IPS-20b (cell line): ENCODE data around the gene LAG3.
A peak's percentile ranks its signal among the peaks of the same experiment; 100 is the strongest.

Experiments
- H3K27ac ChIP-seq: one replicate; pipeline ENCODE4 v1.5.1; 2013; ENCODE audit warnings: low read length
- H3K27me3 ChIP-seq: 2 replicates; pipeline ENCODE4 v1.6.1; 2013; ENCODE audit warnings: mild to moderate bottlenecking, low read length, inconsistent platforms; ENCODE audit not compliant: insufficient read depth
- H3K36me3 ChIP-seq: 2 replicates; pipeline ENCODE4 v1.6.1; 2013; ENCODE audit warnings: low read depth, mild to moderate bottlenecking, inconsistent platforms, low read length, moderate library complexity; ENCODE audit not compliant: insufficient read depth
- H3K4me1 ChIP-seq: 2 replicates; pipeline ENCODE4 v1.6.1; 2013; ENCODE audit warnings: mild to moderate bottlenecking, control low read depth, inconsistent platforms, low read length, moderate library complexity; ENCODE audit not compliant: insufficient read depth
- H3K4me3 ChIP-seq: 2 replicates; pipeline ENCODE4 v1.5.1; 2013; ENCODE audit warnings: mild to moderate bottlenecking, low read length, inconsistent platforms
- H3K9ac ChIP-seq: 2 replicates; pipeline ENCODE4 v1.6.1; 2013; ENCODE audit warnings: low read depth, mild to moderate bottlenecking, inconsistent platforms, low read length, moderate library complexity
- H3K9me3 ChIP-seq: 2 replicates; pipeline ENCODE4 v1.6.1; 2013; ENCODE audit warnings: mild to moderate bottlenecking, low read depth, low read length, inconsistent platforms; ENCODE audit not compliant: insufficient read depth

The LAG3 gene

GRCh38 chr12:6768437-6768914 lies 3.8 kb upstream of the LAG3 start:
- peak overlapping the region; percentile 90; the same call in 1 of the 2 replicates for H3K9ac ChIP-seq
- H3K9me3 ChIP-seq = no peaks in the 10 kb centered on the region
- H3K27ac ChIP-seq = peak overlapping the region; percentile 81
- peak overlapping the region; percentile 98 for H3K4me3 ChIP-seq
- H3K4me1 ChIP-seq = peaks cover 31% of the 10 kb centered on the region; the same call in 1 of the 2 replicates
- peaks cover 26% of the 10 kb centered on the region for H3K36me3 ChIP-seq
- peaks cover 24% of the 10 kb centered on the region for H3K27me3 ChIP-seq

GRCh38 chr12:6768990-6769389 lies 3.3 kb upstream of the LAG3 start:
- Histone ChIP-seq H3K27me3 (peaks cover 29% of the 10 kb centered on the region), H3K36me3 (peaks cover 26% of the 10 kb centered on the region), H3K9me3 (no peaks in the 10 kb centered on the region), H3K4me1 (peaks cover 28% of the 10 kb centered on the region; the same call in 1 of the 2 replicates), H3K27ac (peak overlapping the region; percentile 81), H3K9ac (peak overlapping the region; percentile 90; the same call in 1 of the 2 replicates), H3K4me3 (peak overlapping the region; percentile 98)

GRCh38 chr12:6769666-6770065 lies 2.7 kb upstream of the LAG3 start:
- Histone ChIP-seq H3K4me1 (peaks cover 27% of the 10 kb centered on the region; the same call in 1 of the 2 replicates), H3K4me3 (peak overlapping the region; percentile 98), H3K9me3 (no peaks in the 10 kb centered on the region), H3K36me3 (peaks cover 26% of the 10 kb centered on the region), H3K27ac (peak overlapping the region; percentile 81), H3K27me3 (peaks cover 36% of the 10 kb centered on the region), H3K9ac (peak overlapping the region; percentile 70; the same call in 1 of the 2 replicates)

- Histone ChIP-seq H3K9ac (no peak overlapping the region), H3K36me3 (peaks cover 26% of the 10 kb centered on the region), H3K27ac (no peak overlapping the region), H3K27me3 (peaks cover 40% of the 10 kb centered on the region), H3K4me1 (peaks cover 24% of the 10 kb centered on the region; the same call in 1 of the 2 replicates), H3K4me3 (no peak overlapping the region), H3K9me3 (no peaks in the 10 kb centered on the region)
Measured at GRCh38 chr12:6770094-6770493, 2.2 kb upstream of the LAG3 start.

GRCh38 chr12:6770600-6770999 lies 1.7 kb upstream of the LAG3 start:
- H3K4me3 ChIP-seq = no peak overlapping the region
- no peak overlapping the region for H3K9ac ChIP-seq
- H3K4me1 ChIP-seq = peaks cover 19% of the 10 kb centered on the region; the same call in 1 of the 2 replicates
- peaks cover 41% of the 10 kb centered on the region for H3K27me3 ChIP-seq
- peaks cover 26% of the 10 kb centered on the region for H3K36me3 ChIP-seq
- H3K27ac ChIP-seq = no peak overlapping the region
- H3K9me3 ChIP-seq = no peaks in the 10 kb centered on the region

GRCh38 chr12:6771091-6771495 lies 1.2 kb upstream of the LAG3 start:
- no peak overlapping the region for H3K27ac ChIP-seq
- H3K27me3 ChIP-seq = peaks cover 41% of the 10 kb centered on the region
- 0 out of 2 replicates have a peak overlapping the region, but pooled peaks have one; percentile 32 for H3K9ac ChIP-seq
- peaks cover 26% of the 10 kb centered on the region for H3K36me3 ChIP-seq
- H3K4me3 ChIP-seq = no peak overlapping the region
- H3K9me3 ChIP-seq = no peaks in the 10 kb centered on the region
- peaks cover 19% of the 10 kb centered on the region; the same call in 1 of the 2 replicates for H3K4me1 ChIP-seq

- Histone ChIP-seq H3K4me3 (no peak overlapping the region), H3K27me3 (peaks cover 45% of the 10 kb centered on the region)
Measured at GRCh38 chr12:6771509-6772330, 600 bp upstream of the LAG3 start.

GRCh38 chr12:6772726-6773589 lies 638 bp downstream of the LAG3 start:
- Histone ChIP-seq H3K4me3 (peak overlapping the region; percentile 61), H3K9ac (no peak overlapping the region), H3K27ac (no peak overlapping the region), H3K4me1 (peaks cover 23% of the 10 kb centered on the region; the same call in 1 of the 2 replicates), H3K9me3 (no peaks in the 10 kb centered on the region), H3K36me3 (peaks cover 26% of the 10 kb centered on the region), H3K27me3 (peaks cover 57% of the 10 kb centered on the region)

More at GRCh38 chr12:6771509-6772330, 600 bp upstream of the LAG3 start:
- Histone ChIP-seq H3K4me1 (peaks cover 19% of the 10 kb centered on the region; the same call in 1 of the 2 replicates), H3K9me3 (no peaks in the 10 kb centered on the region), H3K9ac (no peak overlapping the region), H3K36me3 (peaks cover 26% of the 10 kb centered on the region), H3K27ac (no peak overlapping the region)

- peaks cover 17% of the 10 kb centered on the region; the same call in 1 of the 2 replicates for H3K4me1 ChIP-seq
- peak overlapping the region; percentile 61 for H3K4me3 ChIP-seq
- H3K9ac ChIP-seq = peak overlapping the region; percentile 51; the same call in 1 of the 2 replicates
- peaks cover 26% of the 10 kb centered on the region for H3K36me3 ChIP-seq
- H3K9me3 ChIP-seq = no peaks in the 10 kb centered on the region
- H3K27ac ChIP-seq = no peak overlapping the region
- peaks cover 64% of the 10 kb centered on the region for H3K27me3 ChIP-seq
Measured at GRCh38 chr12:6773590-6774351, 1.5 kb downstream of the LAG3 start.

- H3K4me1 ChIP-seq = peaks cover 9% of the 10 kb centered on the region; the same call in 1 of the 2 replicates
- H3K4me3 ChIP-seq = no peak overlapping the region
- no peak overlapping the region for H3K27ac ChIP-seq
- peaks cover 22% of the 10 kb centered on the region for H3K36me3 ChIP-seq
- H3K9me3 ChIP-seq = no peaks in the 10 kb centered on the region
- peaks cover 64% of the 10 kb centered on the region for H3K27me3 ChIP-seq
- no peak overlapping the region for H3K9ac ChIP-seq
Measured at GRCh38 chr12:6774499-6775062, 2.3 kb downstream of the LAG3 start.
